GM15510 (cell line): ENCODE measurements around the gene FUT7.

Source experiments
- POLR2A ChIP-seq: IDR thresholded peaks from 3 replicates; pipeline ENCODE4 v1.6.1; 2011; ENCODE audit warnings: borderline replicate concordance; ENCODE audit not compliant: insufficient read length; ENCODE audit errors: extremely low read depth

FUT7 gene

GRCh38 chr9:137070201-137070905, 38.5 kb upstream of the FUT7 start, which contains the start of gene SAPCD2:
SAPCD2 (minus strand) TSS chr9:137070557; CDS start chr9:137070460, 97 bp downstream.
- TF ChIP-seq POLR2A: peak; percentile 85

- no peak for TF ChIP-seq POLR2A
These were observed 37.7 kb upstream of the FUT7 start for GRCh38 chr9:137069508-137070091.

GRCh38 chr9:137068539-137069507, 36.9 kb upstream of the FUT7 start:
- TF ChIP-seq POLR2A: no peak

- no peak for TF ChIP-seq POLR2A
These were observed 36.1 kb upstream of the FUT7 start for GRCh38 chr9:137067860-137068538.

GRCh38 chr9:137066096-137066861, 34.4 kb upstream of the FUT7 start:
- no peak for TF ChIP-seq POLR2A

- TF ChIP-seq POLR2A: no peak
These were observed 33.6 kb upstream of the FUT7 start for GRCh38 chr9:137065336-137065967.

- TF ChIP-seq POLR2A: no peak
These were observed 32.9 kb upstream of the FUT7 start for GRCh38 chr9:137064880-137065164.

- TF ChIP-seq POLR2A: no peak
These were observed 32.4 kb upstream of the FUT7 start for GRCh38 chr9:137064027-137064879.

GRCh38 chr9:137063311-137064026, 31.6 kb upstream of the FUT7 start:
- no peak for TF ChIP-seq POLR2A

- TF ChIP-seq POLR2A: no peak
These were observed 30.5 kb upstream of the FUT7 start for GRCh38 chr9:137062384-137062783.

GRCh38 chr9:137058521-137059234, 26.8 kb upstream of the FUT7 start:
- TF ChIP-seq POLR2A: no peak

GRCh38 chr9:137057545-137057944, 25.7 kb upstream of the FUT7 start:
- no peak for TF ChIP-seq POLR2A
